ENCODE data around the gene TMEM131.
"Not testable (repeated sequence)": the region's sequence is repeated elsewhere in the genome, so short reads cannot be mapped to it uniquely, and the experiment has no call there.

The TMEM131 gene

GRCh38 chr2:97717613-97717995, 278.1 kb downstream of the TMEM131 start:
- DNase-seq: no peak

DNA sequence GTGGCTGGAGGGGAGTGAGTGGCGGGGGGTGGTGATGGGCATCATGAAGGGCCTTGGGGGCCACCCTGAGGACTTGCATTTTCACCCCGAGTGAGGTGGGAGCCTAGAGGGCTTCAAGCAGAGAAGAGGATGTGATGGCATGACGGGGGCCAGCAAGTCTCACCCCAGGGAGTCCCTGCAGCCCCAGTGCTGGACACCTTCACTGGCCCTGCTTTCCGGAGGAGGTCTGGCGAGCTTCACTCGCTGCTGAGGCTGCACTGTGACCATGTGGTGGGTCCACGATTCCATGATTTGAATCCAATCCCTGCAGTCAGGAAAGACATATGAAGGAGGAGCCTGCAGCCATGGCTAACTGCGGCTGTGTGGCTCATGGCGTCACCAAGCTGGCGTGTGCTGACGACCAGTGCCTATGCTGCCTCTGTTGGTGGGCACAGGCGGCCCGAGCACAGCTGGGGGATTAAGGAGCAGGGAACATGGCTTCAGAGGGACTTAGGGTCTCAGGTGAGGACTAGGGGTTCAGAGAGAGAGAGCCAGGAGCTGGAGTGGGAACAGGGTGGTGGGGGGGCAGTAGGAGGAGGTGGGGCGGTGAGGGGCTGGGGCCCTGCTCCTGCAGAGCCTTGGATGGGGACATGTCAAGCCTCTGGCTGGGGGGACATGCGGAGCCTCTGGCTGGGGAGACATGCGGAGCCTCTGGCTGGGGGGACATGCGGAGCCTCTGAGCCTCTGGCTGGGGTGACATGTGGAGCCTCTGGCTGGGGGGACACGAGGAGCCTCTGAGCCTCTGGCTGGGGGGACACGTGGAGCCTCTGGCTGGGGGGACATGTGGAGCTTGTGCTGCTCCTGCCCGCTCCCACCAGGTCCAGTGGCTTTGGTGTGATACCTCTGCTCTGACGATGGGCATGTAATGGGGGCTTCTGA, 278.8 kb downstream of the TMEM131 start:
- no peak for DNase-seq

DNA sequence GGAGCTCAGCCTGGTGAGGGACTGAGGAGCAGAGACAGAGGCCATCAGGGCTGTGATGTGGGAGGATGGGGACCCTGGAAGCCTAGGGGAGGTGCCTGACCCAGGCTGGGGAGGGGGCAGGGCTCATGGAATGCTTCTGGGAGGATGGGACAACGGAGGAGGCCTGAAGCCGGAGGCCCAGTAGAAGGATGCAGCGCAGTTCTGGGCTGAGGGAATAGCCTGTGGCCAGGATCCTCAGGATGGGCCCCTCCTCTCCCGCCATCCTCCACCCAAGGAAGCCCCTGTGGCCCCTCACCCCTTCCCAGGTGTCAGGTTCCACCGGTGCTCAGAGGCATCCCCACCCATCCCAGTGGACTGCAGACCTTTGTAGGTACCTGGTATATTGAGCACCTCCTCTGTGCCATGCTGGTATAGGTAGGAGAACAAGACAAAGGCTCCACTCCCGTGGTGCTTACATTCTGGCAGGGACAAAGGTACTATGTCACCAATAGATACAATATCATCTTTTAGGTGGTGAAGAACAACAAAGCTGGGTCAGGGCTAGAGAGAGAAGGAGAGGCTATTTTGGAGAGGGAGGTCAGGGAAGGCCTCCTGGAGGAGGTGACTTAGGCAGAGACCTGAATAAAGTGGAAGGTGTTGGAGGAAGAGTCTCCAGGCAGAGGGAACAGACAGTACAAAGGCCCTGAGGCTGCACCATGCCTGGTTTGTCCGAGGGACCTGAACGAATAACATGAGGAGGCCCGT, 279.6 kb downstream of the TMEM131 start:
- no peak for DNase-seq

DNA sequence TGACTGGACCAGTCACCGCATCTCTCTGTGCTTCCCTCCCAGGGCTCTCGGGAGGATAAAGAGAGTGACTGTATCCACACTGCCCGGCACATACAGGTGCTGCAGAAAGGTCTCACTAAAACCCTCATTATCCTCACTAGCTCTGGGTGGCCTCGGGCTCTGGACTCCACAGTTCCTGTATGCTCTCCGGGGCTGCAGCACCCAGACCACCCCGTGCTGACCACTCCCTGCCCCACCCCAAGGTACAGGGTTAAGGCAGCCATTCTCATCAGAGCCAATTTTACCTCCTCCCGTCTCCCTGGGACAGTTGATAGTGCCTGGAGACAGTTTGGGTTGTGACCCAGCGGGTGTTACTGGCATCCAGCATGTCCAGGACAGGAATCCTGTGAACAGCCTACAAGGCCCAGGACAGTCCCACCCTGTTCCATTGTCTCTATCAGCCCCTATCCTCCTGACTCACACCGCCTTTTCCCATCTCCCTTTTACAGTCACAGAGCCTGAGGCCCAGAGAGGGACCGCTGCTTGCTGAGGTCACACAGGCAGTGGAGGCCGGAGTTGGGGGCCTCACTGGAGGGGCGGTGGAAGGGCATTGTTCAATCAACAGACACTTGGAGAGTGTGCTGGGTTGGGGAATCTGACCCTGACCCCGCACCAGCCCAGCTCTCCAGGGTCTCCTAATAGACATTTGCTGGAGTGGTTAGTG, 280.6 kb downstream of the TMEM131 start:
- no peak for DNase-seq

- peak; percentile 51 for DNase-seq
These were observed 281.4 kb downstream of the TMEM131 start for GRCh38 chr2:97714084-97714949.

- peak; percentile 69 for DNase-seq
These were observed 282.3 kb downstream of the TMEM131 start, which contains the start of gene ZAP70 for GRCh38 chr2:97713296-97714083. TSS of gene ZAP70 (plus strand) at chr2:97713576. CDS start at chr2:97724037, 10,461 bp downstream.

DNA sequence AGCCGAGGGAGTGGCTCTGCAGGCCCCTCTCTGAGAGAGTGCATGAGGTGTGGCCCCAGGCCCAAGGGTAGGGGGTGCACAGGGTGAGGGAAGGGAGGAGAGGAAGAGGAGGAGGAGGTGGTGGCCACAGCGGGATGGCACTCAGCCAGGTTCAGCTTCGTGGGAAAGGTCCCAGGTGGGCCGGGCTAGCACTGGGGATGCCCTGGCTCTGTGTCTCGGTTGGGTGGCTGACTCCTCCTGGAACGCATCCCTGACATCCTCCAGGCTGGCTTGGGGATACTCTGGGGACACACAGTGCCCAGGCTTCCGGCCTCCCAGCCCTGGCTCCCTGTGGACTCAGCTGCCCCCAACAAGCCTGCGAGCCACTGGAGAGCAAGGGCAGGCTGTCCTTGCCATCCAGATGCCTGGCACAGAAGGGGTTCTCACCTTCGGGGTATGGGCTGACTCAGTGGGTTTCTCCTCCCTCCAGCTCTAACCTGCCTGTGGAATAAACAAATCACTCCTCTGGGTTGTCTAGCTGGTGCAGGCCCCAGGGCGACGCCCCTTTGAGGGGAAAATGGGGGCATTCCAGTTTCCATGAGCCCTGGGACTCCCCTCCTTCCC, 283.0 kb downstream of the TMEM131 start:
- DNase-seq: peak; percentile 59

- DNase-seq: not testable (repeated sequence)
These were observed 283.6 kb downstream of the TMEM131 start for GRCh38 chr2:97712175-97712574.

DNA sequence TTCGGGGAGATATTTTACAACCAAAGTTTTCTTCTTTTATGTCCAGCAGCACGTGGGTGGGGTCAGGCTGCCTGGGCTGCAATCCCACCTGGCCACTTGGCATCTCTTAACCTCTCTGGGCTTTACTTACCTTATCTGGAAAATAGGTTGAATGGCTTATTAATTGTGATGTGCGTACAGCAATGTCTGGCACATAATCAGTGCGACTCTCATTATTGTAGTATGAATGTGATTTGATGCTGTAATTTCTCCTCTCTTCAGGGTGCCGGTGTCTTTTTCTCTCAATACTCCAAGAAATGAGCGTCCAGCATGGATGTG, 284.4 kb downstream of the TMEM131 start:
- no peak for DNase-seq

GRCh38 chr2:97708608-97709007, 287.1 kb downstream of the TMEM131 start:
- no peak for DNase-seq

DNA sequence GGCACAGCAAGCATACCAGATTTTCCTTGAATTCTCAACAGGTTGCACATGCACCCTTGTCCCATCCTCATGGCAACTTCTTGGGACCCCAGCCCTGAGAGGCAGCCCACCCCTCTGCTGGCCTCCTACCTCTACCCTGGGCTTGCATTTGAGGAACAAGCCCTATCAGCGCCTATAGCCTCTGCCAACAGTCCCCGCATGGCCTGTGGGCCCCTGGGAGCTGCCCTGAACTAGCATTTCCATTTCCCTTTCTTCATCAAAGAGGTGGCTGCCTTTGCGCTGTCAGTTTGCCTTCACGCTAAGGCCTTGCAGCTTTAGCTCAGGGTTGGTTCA, 287.7 kb downstream of the TMEM131 start:
- DNase-seq: no peak

DNA sequence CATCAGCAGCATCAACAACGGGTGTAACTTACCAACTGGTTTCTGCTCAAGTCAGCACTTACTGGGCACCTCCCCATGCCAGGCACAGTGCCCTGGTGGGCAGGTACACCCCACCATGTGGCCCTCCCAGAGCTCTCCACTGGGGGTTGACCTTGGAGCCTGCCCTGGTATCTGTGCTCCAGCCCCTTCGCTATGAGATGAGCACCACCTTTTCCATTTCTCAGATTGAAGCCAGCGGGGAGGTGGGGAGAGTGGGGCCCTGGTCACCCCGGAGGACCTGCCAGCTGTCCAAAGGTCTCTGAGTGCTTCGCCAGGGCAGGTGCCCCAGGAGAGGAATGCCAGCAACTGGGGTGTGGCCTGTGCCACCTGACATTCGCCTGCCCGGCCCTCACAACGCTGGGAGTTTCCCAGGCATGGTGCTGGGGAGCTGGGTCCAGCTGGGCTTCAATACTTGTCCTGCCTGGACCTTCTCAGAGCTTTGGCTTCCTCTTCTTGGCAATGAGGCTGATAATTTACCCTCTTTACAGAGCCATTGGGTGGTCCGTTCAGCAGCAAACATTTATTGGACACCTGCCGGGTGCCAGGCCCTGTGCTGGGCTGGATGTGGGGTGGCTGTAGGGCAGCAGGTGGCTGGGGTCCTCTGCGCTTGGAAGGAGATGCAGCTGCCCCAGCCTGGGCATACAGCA, 288.2 kb downstream of the TMEM131 start:
- DNase-seq: no peak

- DNase-seq: no peak
These were observed 288.9 kb downstream of the TMEM131 start for GRCh38 chr2:97706708-97707345.
